GM19351 (cell line): Measurements from ENCODE around the gene PTPRO.

Experiments used
- ATAC-seq: cut with Tn5 transposase; IDR thresholded peaks from one replicate; pipeline ENCODE4 v1.9.1; 2021; ENCODE audit warnings: mild to moderate bottlenecking, moderate library complexity; ENCODE audit not compliant: unreplicated experiment

Gene PTPRO

DNA sequence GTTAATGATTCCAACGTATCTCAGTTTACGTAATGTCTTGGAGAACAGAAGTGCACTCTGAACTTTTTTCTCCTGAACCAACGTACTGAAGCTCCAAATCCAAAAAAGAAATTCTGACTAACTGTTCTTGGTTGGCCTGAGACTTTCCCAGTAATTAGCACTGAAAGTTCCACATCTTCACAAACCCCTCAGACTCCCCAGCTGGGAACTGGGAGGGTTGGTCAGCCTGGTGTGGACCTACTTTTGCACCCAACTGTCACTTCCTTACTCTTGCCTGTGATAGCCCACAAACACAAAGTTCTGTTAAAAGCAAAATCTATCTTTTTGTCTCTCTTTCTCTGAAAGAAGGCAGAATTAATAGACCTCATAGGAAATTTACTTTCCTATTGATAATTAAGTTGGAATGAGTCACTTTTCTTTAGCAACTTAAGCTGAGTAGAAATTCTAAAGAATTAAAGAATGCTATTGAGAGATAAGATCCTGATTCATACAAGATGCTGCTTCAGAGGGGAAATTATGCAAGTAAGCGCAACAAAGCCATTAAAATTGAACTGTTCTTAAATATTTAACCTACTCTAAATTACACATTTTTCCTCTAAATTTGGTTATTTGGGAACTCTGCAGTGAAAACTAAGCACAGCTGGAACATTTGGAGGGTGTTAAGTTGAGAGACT, 311.8 kb downstream of the PTPRO start:
- no peak for ATAC-seq

DNA sequence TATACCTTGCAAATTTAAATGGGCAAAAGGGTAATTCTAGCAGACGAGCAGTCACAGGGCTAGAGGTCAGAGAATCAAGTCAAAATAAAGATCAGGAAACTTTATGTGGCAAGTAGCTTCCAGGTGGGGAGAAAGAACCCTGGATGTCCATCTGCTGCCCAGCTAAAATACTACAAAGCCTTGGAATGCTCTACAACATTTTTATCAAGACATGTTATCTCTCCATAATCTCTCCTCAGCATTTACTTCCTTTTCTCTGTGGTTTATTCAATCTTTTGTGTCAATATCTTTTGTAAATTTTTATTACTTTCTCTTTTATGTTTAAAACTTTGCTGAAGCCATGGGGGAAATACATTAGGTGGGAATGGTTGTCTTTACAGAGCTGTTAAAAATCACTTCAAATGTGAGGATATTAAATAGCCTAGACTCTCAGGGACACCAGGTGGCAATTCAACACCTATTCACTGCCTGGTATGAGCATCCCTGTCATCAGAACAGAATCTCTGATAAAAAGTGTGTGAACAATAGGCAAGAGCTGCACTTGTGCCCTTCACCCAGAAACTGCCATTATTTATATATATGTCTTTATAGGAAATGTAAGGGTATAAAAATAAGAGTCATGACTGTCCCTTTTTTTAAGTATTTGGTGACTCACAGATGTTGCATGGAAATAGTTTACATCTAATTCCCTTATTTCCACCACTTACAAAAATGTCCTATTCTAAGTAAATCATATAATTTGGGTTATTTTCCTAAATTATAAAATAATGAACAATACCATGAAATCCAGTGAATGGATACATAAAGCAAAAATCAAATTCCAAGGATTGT, 314.0 kb downstream of the PTPRO start:
- no peak for ATAC-seq

DNA sequence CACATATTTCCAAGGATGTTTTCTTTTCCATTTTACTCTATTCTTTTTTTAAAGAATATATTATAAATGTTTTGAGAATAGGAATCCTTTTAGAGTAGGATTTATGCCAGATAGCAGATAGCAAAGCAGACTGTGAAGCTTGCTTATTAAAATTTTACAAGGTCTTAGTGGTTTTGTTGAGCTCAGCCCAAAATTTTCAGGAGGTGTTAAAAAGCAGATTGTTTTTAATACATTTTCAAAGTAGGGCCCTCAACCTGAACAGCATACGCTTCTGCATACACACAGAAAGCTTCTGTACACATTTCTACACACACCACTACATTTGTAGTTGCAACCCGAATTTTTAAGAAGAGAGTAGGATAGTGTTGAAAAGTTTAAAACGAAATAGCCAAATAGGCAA, 315.9 kb downstream of the PTPRO start:
- ATAC-seq, result no peak

DNA sequence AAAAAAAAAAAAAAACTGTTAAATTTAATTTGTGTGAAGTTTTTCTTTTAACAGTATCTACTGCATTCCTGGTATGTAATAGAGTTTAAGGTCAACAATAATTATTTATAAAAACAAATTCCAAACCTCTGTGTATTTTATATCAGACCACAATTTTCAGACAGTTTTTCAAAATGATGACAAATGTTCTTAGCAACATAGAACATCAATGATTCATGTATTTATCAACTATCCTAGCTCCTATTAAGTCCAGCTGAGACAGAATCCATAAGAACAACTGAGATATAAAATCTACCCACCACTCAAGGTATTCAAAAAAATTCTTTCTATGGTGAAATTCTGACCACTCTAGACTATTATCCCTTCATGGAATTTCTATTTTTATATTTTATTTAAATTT, 322.4 kb downstream of the PTPRO start:
- no peak for ATAC-seq

DNA sequence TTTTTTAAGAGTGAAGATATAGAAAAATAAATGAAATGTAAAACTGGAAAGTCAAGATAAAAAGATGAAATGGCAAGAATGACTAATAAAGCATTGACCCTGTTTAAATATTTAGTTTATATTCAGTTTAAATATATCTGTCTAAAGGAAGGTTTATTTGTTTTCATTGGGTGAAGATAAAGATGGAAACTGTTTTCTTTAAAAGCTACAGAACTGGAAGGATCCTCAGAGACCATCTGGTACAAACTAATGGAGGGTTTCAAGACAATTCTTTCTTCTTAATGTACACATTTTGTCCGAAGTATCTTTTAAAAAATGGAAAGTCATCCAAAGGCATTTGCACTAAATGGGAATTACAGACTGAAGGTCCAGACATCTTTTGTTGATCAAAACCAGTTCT, 324.3 kb downstream of the PTPRO start:
- ATAC-seq, result no peak
